Measurements from ENCODE around the gene MS4A18.

Gene MS4A18

GRCh38 chr11:60781286-60781980 lies 56.9 kb downstream of the MS4A18 start:
- no peak for TF ChIP-seq CTCF (IDR thresholded peaks at IDR 0.05; ENCODE audit: low read depth, low read length)
- no peak for DNase-seq (ENCODE audit: extremely low read depth, low read depth)

GRCh38 chr11:60781981-60782316 lies 57.4 kb downstream of the MS4A18 start:
- no peak for TF ChIP-seq CTCF (IDR thresholded peaks at IDR 0.05; ENCODE audit: low read depth, low read length)
- no peak for DNase-seq (ENCODE audit: extremely low read depth, low read depth)

GRCh38 chr11:60782393-60783140 lies 58.0 kb downstream of the MS4A18 start:
- DNase-seq (ENCODE audit: extremely low read depth, low read depth): no peak
- TF ChIP-seq CTCF (IDR thresholded peaks at IDR 0.05; ENCODE audit: low read depth, low read length): no peak

- no peak for TF ChIP-seq CTCF (IDR thresholded peaks at IDR 0.05; ENCODE audit: low read depth, low read length)
Measured at GRCh38 chr11:60783141-60783484, 58.6 kb downstream of the MS4A18 start.

GRCh38 chr11:60783911-60784310 lies 59.4 kb downstream of the MS4A18 start:
- DNase-seq (ENCODE audit: extremely low read depth, low read depth): no peak
- TF ChIP-seq CTCF (IDR thresholded peaks at IDR 0.05; ENCODE audit: low read depth, low read length): no peak

More at GRCh38 chr11:60783141-60783484, 58.6 kb downstream of the MS4A18 start:
- DNase-seq (ENCODE audit: extremely low read depth, low read depth): no peak

GRCh38 chr11:60785136-60785535 lies 60.6 kb downstream of the MS4A18 start, which contains the start of gene MS4A10:
Gene MS4A10, plus strand, starts transcription at chr11:60785333. Its CDS starts 5,003 bp downstream, at chr11:60790336.
- DNase-seq (ENCODE audit: extremely low read depth, low read depth): no peak
- no peak for TF ChIP-seq CTCF (IDR thresholded peaks at IDR 0.05; ENCODE audit: low read depth, low read length)

- DNase-seq (ENCODE audit: extremely low read depth, low read depth): no peak
- no peak for TF ChIP-seq CTCF (IDR thresholded peaks at IDR 0.05; ENCODE audit: low read depth, low read length)
Measured at GRCh38 chr11:60785806-60786361, 61.4 kb downstream of the MS4A18 start.
